Measurements from ENCODE around the gene MICAL3.

MICAL3 gene

DNA sequence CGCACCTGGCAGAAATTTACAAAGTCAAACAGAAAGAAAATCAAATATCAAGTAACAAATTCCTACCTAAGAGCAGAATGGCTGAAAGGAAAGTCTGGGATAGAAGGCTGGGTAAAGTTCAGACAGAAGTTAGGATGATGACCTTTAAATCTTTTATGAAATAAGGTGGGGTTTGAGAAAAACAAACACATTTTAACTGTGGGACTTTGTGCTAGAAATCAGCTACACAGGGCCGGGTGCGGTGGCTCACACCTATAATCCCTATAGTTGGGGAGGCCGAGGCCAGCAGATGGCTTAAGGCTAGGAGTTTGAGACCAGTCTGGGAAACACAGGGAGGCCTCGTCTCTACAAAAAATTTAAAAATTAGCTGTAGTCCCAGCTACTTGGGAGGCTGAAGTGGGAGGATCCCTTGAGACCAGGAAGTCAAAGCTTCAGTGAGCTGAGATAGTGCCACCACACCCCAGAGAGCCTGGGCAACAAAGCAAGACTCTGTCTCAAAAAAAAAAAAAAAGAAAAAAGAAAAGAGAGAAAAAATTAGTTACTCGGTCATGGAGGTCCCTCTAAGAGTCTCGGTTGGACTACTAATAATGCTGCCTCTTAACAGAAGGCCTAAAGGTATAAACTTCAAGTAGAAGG, 130.3 kb downstream of the MICAL3 start:
- H3K4me3 ChIP-seq (ENCODE audit: low read depth, low read length), result no peak overlapping the region
- TF ChIP-seq, protein P1, sequence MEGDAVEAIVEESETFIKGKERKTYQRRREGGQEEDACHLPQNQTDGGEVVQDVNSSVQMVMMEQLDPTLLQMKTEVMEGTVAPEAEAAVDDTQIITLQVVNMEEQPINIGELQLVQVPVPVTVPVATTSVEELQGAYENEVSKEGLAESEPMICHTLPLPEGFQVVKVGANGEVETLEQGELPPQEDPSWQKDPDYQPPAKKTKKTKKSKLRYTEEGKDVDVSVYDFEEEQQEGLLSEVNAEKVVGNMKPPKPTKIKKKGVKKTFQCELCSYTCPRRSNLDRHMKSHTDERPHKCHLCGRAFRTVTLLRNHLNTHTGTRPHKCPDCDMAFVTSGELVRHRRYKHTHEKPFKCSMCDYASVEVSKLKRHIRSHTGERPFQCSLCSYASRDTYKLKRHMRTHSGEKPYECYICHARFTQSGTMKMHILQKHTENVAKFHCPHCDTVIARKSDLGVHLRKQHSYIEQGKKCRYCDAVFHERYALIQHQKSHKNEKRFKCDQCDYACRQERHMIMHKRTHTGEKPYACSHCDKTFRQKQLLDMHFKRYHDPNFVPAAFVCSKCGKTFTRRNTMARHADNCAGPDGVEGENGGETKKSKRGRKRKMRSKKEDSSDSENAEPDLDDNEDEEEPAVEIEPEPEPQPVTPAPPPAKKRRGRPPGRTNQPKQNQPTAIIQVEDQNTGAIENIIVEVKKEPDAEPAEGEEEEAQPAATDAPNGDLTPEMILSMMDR (IDR thresholded peaks at IDR 0.05; ENCODE audit: low read depth, low read length), result no peak

DNA sequence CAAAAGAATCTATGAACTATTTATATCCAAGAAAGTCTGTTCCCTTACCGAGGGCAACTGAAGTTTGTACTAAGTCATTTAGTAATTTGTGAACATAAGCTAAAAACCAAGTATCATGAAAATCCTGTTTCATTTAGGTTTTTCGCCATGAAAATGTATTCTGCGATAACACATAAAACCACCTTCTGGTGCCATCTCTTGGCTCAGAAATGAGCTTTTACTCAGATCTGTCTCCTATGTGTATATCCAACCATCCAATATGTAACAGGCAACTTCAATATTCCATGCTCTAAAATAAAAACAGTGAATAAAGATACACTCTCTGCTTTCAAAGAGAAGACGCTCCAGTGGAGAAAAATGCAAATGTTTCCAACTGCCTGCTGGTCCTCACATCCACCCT, 132.0 kb downstream of the MICAL3 start:
- TF ChIP-seq, protein P1 (IDR thresholded peaks at IDR 0.05; ENCODE audit: low read depth, low read length), result no peak
- no peak overlapping the region for H3K4me3 ChIP-seq (ENCODE audit: low read depth, low read length)

DNA sequence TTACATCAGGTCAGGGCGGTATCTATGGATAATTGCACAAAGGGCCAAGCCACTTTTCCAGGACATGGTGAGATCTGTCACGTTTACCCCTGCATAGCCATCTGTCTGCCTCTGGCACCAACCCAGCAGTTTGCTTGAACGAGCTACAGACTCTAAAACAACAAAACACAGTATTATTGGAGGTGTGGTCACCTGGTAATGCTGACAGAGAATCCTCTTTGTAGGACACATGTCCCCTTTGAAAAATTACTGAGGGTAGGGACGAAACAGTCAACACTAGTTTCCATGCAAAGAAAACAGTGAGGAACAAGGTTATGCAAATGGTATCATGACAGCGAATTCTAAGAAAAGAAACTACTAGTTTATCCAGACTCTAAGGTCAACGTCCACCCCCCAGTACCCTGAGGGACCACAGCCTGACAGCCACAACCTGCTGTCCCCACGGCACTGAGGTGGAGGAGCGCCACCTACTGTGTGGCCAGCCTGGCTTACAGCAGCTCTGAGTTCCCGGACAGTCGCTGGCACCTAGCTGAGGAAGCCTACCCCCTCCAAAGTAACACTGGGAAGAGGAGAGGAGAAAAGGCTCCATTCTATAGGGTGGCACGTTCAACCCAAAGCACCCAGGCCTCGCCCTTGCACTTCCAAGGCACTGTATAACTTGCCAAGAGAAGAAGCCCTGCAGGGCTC, 132.7 kb downstream of the MICAL3 start:
- no peak overlapping the region for H3K4me3 ChIP-seq (ENCODE audit: low read depth, low read length)
- TF ChIP-seq, protein P1 (IDR thresholded peaks at IDR 0.05; ENCODE audit: low read depth, low read length), result 0 out of 2 replicates have a peak, but pooled peaks have one; percentile 9

DNA sequence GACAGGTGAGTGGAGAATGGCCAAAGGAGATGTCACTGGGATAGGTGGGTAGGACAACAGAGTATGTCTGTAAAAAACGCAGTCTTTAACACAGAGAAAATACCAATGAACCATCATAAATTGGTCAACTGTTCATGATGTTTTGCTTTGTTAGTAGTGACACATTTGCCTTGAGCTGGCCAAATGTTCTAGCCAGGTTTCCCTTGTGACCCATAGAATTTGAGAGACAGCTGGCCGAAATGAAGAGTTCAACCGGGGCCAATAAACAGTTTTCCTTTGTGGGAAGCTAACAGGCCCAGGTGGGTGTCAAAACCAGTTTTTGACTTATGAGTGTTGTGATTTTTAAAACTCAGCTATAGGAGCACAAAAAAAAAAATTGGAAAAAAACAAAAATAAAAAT, 133.5 kb downstream of the MICAL3 start:
- no peak overlapping the region for H3K4me3 ChIP-seq (ENCODE audit: low read depth, low read length)
- TF ChIP-seq, protein P1 (IDR thresholded peaks at IDR 0.05; ENCODE audit: low read depth, low read length), result no peak

DNA sequence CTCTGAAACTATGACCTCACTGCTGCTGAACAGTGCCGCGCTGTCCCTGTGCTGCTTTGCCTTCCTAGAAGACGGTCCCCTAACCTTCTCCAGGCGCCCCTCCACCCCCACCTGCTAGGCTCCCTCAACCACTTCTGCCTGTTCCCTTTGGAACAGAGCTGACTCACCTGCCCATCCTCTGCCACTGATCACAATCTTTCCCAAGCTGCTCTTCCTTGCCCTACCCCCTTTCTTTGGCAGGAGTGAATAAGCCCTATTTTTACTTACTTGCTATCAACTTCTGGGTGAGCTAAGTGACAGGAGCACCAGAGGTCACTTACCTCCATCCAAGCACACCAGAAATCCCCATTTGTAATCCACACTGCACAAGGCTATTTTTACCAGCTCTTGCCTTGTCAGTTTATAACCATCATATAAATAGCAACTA, 134.1 kb downstream of the MICAL3 start:
- TF ChIP-seq, protein P1 (IDR thresholded peaks at IDR 0.05; ENCODE audit: low read depth, low read length), result no peak
- no peak overlapping the region for H3K4me3 ChIP-seq (ENCODE audit: low read depth, low read length)

DNA sequence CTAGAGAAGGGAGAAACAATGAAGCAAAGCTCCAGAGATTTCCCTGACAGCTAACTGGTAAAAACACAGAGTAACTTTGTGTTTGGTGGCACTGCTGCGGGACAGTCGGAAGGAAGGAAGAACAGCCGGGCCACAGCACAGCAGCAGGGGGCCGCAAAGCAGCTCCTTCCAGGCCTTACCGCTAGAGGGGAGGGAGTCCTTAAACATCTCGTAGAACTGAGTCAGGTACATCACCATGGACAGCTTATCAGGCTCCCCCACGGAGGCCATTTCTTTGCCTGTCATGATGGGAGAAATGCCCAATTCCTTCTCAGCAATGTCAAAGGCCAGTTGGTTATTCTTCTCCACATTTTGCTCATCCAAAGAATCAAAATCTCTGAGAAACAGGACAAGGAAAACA, 135.5 kb downstream of the MICAL3 start:
- no peak overlapping the region for H3K4me3 ChIP-seq (ENCODE audit: low read depth, low read length)
- TF ChIP-seq, protein P1 (IDR thresholded peaks at IDR 0.05; ENCODE audit: low read depth, low read length), result peak; percentile 21; the same call in 1 of the 2 replicates

DNA sequence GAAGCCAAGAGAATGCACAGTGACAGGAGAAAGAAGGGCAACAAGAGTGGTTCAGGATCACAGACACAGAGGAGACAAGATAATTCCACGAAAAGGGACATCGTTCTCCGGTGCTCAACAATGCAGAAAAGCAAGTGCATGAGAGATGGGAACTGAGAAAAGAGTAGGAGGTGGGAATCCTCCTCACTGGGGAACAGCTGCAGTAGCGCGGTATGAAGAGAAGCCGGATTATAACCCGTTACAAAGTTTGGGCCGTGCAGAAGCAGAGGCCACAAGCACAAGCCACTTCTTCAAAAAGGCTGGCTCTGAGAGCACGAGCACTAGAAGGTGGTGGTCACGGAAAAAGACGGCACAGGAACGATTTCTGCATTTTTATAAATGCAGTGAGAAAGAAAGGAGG, 135.9 kb downstream of the MICAL3 start:
- H3K4me3 ChIP-seq (ENCODE audit: low read depth, low read length), result no peak overlapping the region
- TF ChIP-seq, protein P1 (IDR thresholded peaks at IDR 0.05; ENCODE audit: low read depth, low read length), result no peak

All from WI38 (cell line).